ENCODE measurements around the gene RALGAPB. TPM values are rescaled to one million over a fixed set of nuclear protein-coding genes. Genes with fewer than 3 reads are reported as not detected.

RALGAPB gene
- total and polyA plus RNA-seq, 10 donors, result 6.8 to 62.5 (median 44.1) TPM

GRCh38 chr20:38471245-38471644 is 1.4 kb upstream of the RALGAPB start:
- Histone ChIP-seq H3K4me3 (no peak overlapping the region), H3K27ac (peak overlapping the region in 5 of 8 donors; percentile 12 to 96 (median 93)), H3K9me3 (no peaks in the 10 kb centered on the region), H3K27me3 (replicated peaks in 1 of 7) (no peaks in the 10 kb centered on the region), H3K4me1 (peaks cover 18 to 44% (median 32%) of the 10 kb centered on the region in 6 donors), H3K36me3 (no peaks in the 10 kb centered on the region)
- no peak for DNase-seq
- WGBS, 5 donors, result 76 to 91% (median 88%) methylated on average over 1 of the region's 1 CpG
- TF ChIP-seq CTCF (IDR thresholded peaks at IDR 0.05 in 8 of 11, conservative IDR thresholded peaks at IDR 0.05 in 3 of 11), result no peak
- TF ChIP-seq POLR2AphosphoS5 (IDR thresholded peaks at IDR 0.05), result no peak
- no peak for TF ChIP-seq POLR2A (IDR thresholded peaks at IDR 0.05)
- intact Hi-C loops (cut with DNase I; ENCODE audit: low total_unique reads), result no loop called here

GRCh38 chr20:38471987-38472512 is 593 bp upstream of the RALGAPB start:
- no peak for TF ChIP-seq POLR2A (IDR thresholded peaks at IDR 0.05)
- TF ChIP-seq CTCF (IDR thresholded peaks at IDR 0.05 in 8 of 11, conservative IDR thresholded peaks at IDR 0.05 in 3 of 11), result no peak
- no peaks in the 10 kb centered on the region for H3K27me3 ChIP-seq (replicated peaks in 1 of 7)
- H3K4me3 ChIP-seq, result peak overlapping the region; percentile 58 to 98 (median 78)
- intact Hi-C loops (cut with DNase I; ENCODE audit: low total_unique reads), result no loop called here
- 21 to 33% (median 27%) methylated on average over 12 of the region's 12 CpGs for WGBS, 5 donors
- no peaks in the 10 kb centered on the region for H3K36me3 ChIP-seq
- H3K27ac ChIP-seq, result peak overlapping the region; percentile 76 to 96 (median 91)
- DNase-seq, result no peak
- H3K4me1 ChIP-seq, result peaks cover 18 to 52% (median 34%) of the 10 kb centered on the region in 6 donors
- H3K9me3 ChIP-seq, result no peaks in the 10 kb centered on the region

GRCh38 chr20:38473367-38473795 is 738 bp downstream of the RALGAPB start:
- no peak for DNase-seq
- Histone ChIP-seq H3K27ac (peak overlapping the region in 6 of 8 donors; percentile 83 to 96 (median 92)), H3K36me3 (no peaks in the 10 kb centered on the region), H3K9me3 (no peaks in the 10 kb centered on the region), H3K4me3 (peak overlapping the region; percentile 58 to 98 (median 78)), H3K4me1 (peaks cover 18 to 62% (median 34%) of the 10 kb centered on the region in 6 donors), H3K27me3 (replicated peaks in 1 of 7) (no peaks in the 10 kb centered on the region)
- no peak for TF ChIP-seq POLR2AphosphoS5 (IDR thresholded peaks at IDR 0.05)
- TF ChIP-seq CTCF (IDR thresholded peaks at IDR 0.05 in 8 of 11, conservative IDR thresholded peaks at IDR 0.05 in 3 of 11), result no peak
- no peak for TF ChIP-seq POLR2A (IDR thresholded peaks at IDR 0.05)
- WGBS, 5 donors, result 8 to 22% (median 17%) methylated on average over 10 of the region's 10 CpGs
- intact Hi-C loops (cut with DNase I; ENCODE audit: low total_unique reads), result no loop called here

- TF ChIP-seq POLR2A (IDR thresholded peaks at IDR 0.05), result no peak
- TF ChIP-seq POLR2AphosphoS5 (IDR thresholded peaks at IDR 0.05), result no peak
- TF ChIP-seq CTCF (IDR thresholded peaks at IDR 0.05 in 8 of 11, conservative IDR thresholded peaks at IDR 0.05 in 3 of 11), result no peak
- H3K27me3 ChIP-seq (replicated peaks in 1 of 7), result no peaks in the 10 kb centered on the region
- H3K4me1 ChIP-seq, result peaks cover 18 to 64% (median 37%) of the 10 kb centered on the region in 6 donors
- H3K9me3 ChIP-seq, result no peaks in the 10 kb centered on the region
- no peak overlapping the region for H3K4me3 ChIP-seq
- 93 to 99% (median 97%) methylated on average over 8 of the region's 8 CpGs for WGBS, 5 donors
- no peak for DNase-seq
- intact Hi-C loops (cut with DNase I; ENCODE audit: low total_unique reads), result no loop called here
- H3K36me3 ChIP-seq, result peaks cover 0 to 18% (median 0%) of the 10 kb centered on the region in 6 donors
- no peak overlapping the region for H3K27ac ChIP-seq
These were observed 5.1 kb downstream of the RALGAPB start for GRCh38 chr20:38477747-38478146.

All from spleen (tissue), 11 donors.